ENCODE measurements around the gene SC5D. TPM values are rescaled to one million over a fixed set of nuclear protein-coding genes. Genes with fewer than 3 reads are reported as not detected.

Gene SC5D
- polyA plus RNA-seq, 1 experiment = 62.7 TPM

GRCh38 chr11:121255473-121256125, 37.0 kb upstream of the SC5D start:
- DNase-seq (ENCODE audit: low read depth, low spot score) = no peak
- Histone ChIP-seq H3K27ac (ENCODE audit: low read depth, low read length) (no peak overlapping the region), H3K4me3 (ENCODE audit: low read depth, low read length) (no peak overlapping the region), H3K9me3 (ENCODE audit: control insufficient read depth, insufficient read depth, low read length) (no peaks in the 10 kb centered on the region), H3K27me3 (ENCODE audit: control insufficient read depth, insufficient read depth, low read length) (no peaks in the 10 kb centered on the region)
- CTCF ChIA-PET = no interaction called here
- no peak for TF ChIP-seq CTCF (IDR thresholded peaks at IDR 0.05; ENCODE audit: low read depth, low read length)
- POLR2A ChIA-PET = no interaction called here

DNA sequence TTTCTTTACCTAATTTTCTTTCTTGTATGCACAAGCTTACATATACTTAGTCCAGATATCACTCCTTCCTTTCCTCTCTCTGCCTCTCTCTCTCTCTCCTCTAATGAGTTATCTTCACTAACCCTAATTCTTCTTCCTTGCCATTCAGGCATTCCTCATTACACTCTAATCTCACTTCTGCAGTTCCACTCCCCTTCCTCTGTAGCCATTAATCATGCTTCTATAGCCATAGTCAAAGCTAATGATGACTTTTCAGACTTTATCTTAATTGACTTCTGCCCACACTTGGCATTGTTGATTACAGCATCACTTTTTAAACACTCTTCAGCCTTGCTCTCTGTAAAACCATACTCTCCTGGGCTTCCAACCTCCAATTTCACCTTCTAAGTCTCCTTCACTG, 35.3 kb upstream of the SC5D start:
- ChIA-PET CTCF (interaction anchor here (0.6 to 1.5 kb wide), 2 partner anchors 62 to 77 kb away, joined by 3 to 4 read pairs; no protein-coding TSS in a partner anchor), POLR2A (no interaction called here)
- no peaks in the 10 kb centered on the region for H3K9me3 ChIP-seq (ENCODE audit: control insufficient read depth, insufficient read depth, low read length)
- TF ChIP-seq CTCF (IDR thresholded peaks at IDR 0.05; ENCODE audit: low read depth, low read length) = no peak
- no peak for DNase-seq (ENCODE audit: low read depth, low spot score)
- no peak overlapping the region for H3K4me3 ChIP-seq (ENCODE audit: low read depth, low read length)
- no peak overlapping the region for H3K27ac ChIP-seq (ENCODE audit: low read depth, low read length)
- H3K27me3 ChIP-seq (ENCODE audit: control insufficient read depth, insufficient read depth, low read length) = no peaks in the 10 kb centered on the region

GRCh38 chr11:121257976-121258375, 34.6 kb upstream of the SC5D start:
- peaks cover 2% of the 10 kb centered on the region for H3K27me3 ChIP-seq (ENCODE audit: control insufficient read depth, insufficient read depth, low read length)
- TF ChIP-seq CTCF (IDR thresholded peaks at IDR 0.05; ENCODE audit: low read depth, low read length) = no peak
- no peak overlapping the region for H3K27ac ChIP-seq (ENCODE audit: low read depth, low read length)
- no peaks in the 10 kb centered on the region for H3K9me3 ChIP-seq (ENCODE audit: control insufficient read depth, insufficient read depth, low read length)
- POLR2A ChIA-PET = no interaction called here
- H3K4me3 ChIP-seq (ENCODE audit: low read depth, low read length) = no peak overlapping the region
- CTCF ChIA-PET = no interaction called here
- DNase-seq (ENCODE audit: low read depth, low spot score) = no peak

DNA sequence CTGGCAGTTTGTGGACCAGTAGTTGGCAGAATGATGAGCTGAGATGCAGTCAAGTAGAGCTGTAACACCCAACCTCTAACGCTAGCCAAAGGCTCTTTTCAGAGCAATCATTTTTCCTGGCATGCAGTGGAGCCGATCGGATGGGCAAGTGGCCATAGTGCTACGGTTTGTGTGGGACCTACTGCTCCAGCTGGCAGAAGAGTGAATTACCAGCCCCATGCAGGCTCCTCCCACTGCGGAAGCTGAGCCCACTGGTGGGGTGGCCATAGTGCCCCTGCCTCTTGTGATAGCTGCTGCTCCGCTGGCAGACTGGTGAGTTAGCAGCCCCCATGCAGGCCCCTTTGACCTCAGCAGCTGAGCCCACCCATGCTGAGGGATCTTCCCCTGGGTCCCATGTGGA, 27.0 kb upstream of the SC5D start:
- Histone ChIP-seq H3K27me3 (ENCODE audit: control insufficient read depth, insufficient read depth, low read length) (peaks cover 13% of the 10 kb centered on the region), H3K9me3 (ENCODE audit: control insufficient read depth, insufficient read depth, low read length) (no peaks in the 10 kb centered on the region), H3K4me3 (ENCODE audit: low read depth, low read length) (no peak overlapping the region), H3K27ac (ENCODE audit: low read depth, low read length) (no peak overlapping the region)
- no peak for DNase-seq (ENCODE audit: low read depth, low spot score)
- CTCF ChIA-PET = no interaction called here
- TF ChIP-seq CTCF (IDR thresholded peaks at IDR 0.05; ENCODE audit: low read depth, low read length) = no peak
- POLR2A ChIA-PET = no interaction called here

DNA sequence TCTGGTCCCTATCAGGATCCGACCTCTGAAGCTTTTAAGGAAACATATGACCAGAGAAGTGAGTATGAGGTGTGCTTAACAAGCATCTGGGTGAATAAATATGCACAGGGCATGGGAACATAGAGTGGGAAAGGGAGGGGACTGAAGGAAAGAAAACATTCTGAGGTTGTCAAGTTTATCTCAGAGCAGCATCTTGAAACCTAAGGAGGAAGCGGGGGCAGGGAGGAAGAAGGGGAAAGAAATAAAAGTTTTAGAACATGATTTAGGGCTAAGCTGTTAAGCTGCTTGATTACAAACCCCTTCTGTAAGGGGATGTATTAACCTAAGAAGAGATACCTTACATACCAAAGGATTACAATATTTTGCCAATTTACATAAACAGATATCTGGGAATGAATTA, 24.0 kb upstream of the SC5D start:
- H3K27ac ChIP-seq (ENCODE audit: low read depth, low read length) = no peak overlapping the region
- H3K27me3 ChIP-seq (ENCODE audit: control insufficient read depth, insufficient read depth, low read length) = peaks cover 19% of the 10 kb centered on the region
- ChIA-PET CTCF (interaction anchor here (1.7 kb wide), 1 partner anchor 74 kb away, joined by 6 read pairs; no protein-coding TSS in a partner anchor), POLR2A (no interaction called here)
- TF ChIP-seq CTCF (IDR thresholded peaks at IDR 0.05; ENCODE audit: low read depth, low read length) = no peak
- no peak for DNase-seq (ENCODE audit: low read depth, low spot score)
- no peaks in the 10 kb centered on the region for H3K9me3 ChIP-seq (ENCODE audit: control insufficient read depth, insufficient read depth, low read length)
- no peak overlapping the region for H3K4me3 ChIP-seq (ENCODE audit: low read depth, low read length)

Measured in AG04450 (cell line).